HG02588 (cell line): ENCODE results near the gene ARL6IP5.

Source experiments
- ATAC-seq: cut with Tn5 transposase; IDR thresholded peaks from one replicate; pipeline ENCODE4 v1.9.1; 2021; ENCODE audit warnings: mild to moderate bottlenecking, moderate library complexity; ENCODE audit not compliant: unreplicated experiment

The ARL6IP5 gene

DNA sequence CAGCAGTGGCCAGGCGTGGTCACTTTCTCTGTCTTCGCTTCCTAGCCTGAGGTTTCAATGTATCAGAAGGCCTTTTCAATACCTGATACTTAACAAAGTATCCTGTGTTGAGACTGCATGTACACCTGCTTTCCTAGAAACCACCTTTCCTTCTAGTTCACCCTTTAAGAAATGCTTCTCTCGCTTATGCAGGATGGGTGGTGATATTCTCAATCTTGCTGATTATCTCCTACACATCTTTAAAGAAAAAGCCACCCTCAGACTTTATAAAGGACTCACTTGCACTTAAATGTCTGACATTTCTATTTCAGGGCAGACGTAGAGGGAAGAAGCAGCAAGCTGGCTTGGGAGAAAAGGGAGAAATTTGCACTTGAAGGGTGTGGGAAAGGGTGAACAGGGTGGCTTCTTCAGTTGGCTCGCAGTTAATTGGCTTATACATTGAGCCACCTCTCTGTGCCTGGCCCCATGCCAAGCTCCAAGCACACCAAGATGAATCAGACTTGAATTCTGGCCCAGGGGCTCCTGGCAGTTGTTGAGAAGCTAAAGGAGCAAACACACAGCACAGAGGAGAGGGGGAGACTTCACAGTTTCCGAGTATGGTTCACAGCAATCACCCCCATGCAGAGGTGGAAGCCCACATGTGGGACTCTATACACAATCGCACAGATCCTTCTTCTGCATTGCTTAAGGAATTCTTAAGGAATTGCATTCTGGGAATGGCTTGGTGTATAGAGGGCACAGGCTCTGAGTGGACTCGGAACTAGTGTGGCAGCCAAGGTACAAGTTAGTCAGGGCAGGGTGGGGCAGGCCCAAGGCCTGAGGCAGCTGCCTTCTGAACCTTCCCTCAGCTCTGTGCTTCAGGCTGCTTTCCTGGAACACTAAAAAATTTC is 1.3 kb downstream of the ARL6IP5 start:
- no peak for ATAC-seq

DNA sequence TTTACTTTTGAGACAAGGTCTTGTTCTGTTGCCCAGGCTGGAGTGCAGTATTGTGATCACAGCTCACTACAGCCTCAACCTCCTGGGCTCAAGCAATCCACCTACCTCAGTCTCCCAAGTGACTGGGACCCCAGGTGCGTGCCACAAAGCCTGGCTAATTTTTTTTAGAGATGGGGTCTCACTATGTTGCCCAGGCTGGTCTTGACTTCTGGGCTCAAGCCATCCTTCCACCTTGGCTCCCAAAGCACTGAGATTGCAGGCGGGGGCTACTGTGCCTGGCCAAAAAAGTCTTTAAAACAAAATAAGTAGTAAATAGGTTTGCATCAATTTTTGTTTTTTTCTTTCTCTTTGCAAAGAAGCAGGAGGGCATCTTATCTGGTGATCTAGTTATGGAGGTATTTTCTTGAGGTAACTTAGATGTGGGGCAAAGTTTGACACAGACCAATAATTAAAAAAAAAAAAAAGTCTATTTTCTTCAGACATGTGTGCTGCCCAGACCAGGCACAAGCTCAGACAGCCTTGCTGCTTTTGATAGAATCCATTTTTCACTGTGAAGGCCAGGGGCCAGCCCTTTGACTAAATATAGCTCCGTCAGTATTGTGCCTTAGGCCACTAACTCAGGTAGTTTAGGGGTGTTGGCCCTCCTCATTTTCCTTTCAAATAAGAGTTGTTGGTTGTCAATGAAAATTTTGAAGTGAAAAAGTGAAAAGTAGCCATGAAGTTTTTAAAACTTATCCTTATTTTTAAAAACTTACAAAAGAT is 2.5 kb downstream of the ARL6IP5 start:
- ATAC-seq: no peak

- peak; percentile 15 for ATAC-seq
Measured at GRCh38 chr3:69088063-69088462, 3.3 kb downstream of the ARL6IP5 start.

DNA sequence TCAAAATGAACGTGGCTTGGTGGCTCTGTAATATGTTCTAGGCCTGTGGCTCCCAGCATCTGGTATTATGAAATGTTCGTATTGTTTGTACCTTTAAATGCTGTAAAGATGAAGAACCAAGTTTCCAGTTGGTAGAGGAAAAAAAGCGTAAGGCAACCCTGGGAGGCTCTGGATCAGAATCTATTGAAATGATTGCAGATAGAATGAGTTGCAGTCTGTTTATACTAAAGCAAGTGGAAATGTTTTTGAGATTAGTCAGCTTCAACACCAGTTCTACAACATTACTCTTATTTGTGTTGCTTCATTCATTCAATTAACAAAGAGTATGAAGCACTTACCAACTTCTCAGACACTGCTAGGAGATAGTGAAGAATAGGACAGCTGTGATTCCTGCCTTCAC is 5.3 kb downstream of the ARL6IP5 start:
- no peak for ATAC-seq

DNA sequence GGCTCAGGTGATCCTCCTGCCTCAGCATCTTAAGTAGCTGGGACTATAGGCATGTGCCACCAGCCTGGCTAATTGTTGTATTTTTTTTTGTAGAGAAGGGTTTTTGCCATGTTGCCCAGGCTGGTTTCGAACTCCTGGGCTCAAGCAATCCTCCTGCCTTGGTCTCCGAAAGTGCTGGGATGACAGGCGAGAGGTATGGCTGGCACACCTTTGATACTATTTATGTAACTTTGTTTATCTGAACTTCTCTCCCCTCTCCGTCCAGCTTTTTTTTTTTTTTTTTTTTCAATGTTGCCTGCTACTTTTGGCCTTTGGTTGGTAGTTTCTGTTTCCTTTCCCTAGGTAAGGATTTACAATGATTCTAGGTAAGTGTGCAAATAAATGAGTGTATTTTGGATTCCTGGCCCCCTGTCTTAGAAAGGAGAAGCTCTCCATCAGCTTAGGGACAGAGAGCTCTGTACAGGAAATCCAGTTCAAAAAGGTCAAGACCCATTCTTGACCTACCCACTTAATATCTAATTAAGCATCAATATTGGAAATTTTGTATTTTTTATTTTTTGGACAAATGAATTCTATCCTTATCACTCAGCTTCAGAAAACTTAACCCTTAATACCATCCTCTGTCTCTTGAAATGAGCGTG is 6.8 kb downstream of the ARL6IP5 start:
- peak; percentile 1 for ATAC-seq

- peak; percentile 71 for ATAC-seq
Measured at GRCh38 chr3:69092030-69092516, 7.3 kb downstream of the ARL6IP5 start.

GRCh38 chr3:69094467-69095205 is 9.9 kb downstream of the ARL6IP5 start:
- ATAC-seq: no peak

DNA sequence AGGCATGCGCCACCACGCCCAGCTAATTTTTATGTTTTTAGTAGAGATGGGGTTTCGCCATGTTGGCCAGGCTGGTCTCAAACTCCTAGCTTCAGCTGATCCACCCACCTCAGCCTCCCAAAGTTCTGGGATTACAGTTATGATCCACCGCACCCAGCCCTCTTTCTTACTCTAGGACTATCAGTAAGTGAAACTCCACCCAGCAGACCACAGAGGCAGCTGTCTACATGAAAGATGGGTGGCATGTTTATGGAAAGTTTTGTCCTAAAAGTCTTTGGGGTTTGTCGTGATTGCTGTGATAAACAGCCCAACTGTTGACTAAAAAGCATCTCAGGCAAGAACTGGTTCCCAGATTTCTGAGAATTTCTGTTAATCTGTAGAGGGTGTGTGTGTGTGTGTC is 10.9 kb downstream of the ARL6IP5 start:
- ATAC-seq: no peak

GRCh38 chr3:69096299-69096698 is 11.6 kb downstream of the ARL6IP5 start:
- ATAC-seq: no peak

DNA sequence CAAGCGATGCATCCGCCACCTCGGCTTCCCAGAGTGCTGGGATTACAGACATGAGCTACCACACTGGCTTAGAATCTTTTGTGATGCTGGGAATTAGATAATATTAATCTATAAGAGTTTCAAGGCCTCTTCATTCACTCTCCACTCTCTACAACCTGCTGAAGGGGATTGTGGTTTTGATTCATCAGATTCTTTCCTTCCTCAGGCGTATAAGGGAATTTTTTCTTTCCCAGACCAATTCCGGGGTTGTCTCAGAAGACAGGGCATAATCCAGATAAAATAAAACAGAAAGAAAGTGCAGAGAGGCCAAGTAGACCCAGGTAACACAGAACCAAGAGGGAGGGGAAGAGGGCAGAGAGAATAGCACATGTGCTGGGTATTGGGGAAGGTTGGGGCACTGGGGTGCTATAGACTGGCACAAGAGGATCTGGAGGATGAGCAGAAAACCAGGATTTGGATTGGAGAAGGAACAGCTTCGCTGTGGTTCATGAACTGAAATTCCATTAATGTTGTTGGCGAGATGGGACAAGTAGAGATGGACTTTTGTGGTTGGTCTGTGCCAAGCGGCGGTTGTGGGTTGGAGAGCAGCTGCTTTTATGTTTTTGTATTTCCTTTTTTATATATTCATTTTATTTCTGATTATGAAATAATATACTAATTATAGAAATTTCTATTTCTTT is 12.8 kb downstream of the ARL6IP5 start:
- no peak for ATAC-seq

DNA sequence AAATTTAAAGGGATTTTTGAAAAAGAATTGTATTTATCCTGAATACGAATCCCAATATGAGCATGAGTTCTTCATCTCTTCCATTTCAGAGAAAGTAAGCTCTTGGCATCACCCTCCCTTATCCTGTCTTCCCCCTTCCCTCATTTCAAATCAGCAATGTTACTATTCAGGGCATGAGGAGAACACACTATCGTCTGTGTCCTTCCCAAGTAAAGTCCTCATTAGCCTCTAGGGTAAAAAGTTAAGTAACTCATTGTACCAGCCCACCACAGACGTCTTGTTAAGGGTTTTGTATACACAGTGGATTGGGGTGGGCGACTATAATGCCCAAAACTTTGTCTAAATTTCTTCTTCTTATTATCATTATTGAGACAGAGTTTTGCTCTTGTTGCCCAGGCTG is 14.8 kb downstream of the ARL6IP5 start:
- ATAC-seq: no peak

DNA sequence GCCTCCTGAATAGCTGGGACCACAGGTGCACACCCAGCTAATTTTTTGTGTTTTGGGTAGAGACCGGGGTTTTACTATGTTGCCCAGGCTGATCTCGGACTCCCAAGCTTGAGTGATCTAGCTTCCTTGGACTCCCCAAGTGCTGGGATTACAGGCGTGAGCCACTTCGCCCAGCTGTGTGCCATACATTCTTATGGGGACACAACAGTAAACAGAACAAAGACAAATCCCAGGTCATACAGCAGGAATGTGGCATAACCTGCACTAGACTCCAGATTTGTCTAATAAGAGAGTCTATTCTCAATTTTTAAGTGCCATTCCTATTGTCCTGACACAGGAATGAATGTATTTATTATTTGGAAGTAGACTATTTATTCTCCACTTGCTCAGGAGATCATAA is 17.6 kb downstream of the ARL6IP5 start:
- no peak for ATAC-seq

GRCh38 chr3:69103123-69103522 is 18.4 kb downstream of the ARL6IP5 start:
- ATAC-seq: no peak

- no peak for ATAC-seq
Measured at GRCh38 chr3:69104586-69104985, 19.8 kb downstream of the ARL6IP5 start.

DNA sequence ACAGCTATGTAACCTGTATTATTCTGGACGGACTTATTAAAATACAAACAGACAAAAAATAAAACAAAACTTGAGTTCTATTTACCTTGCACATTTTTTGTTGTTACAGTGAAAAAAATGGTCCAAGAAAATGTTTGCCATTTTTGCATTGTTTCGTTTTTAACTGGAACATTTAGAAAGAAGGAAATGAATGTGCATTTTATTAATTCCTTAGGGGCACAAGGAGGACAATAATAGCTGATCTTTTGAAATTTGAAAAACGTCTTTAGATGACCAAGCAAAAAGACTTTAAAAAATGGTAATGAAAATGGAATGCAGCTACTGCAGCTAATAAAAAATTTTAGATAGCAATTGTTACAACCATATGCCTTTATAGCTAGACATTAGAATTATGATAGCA is 20.6 kb downstream of the ARL6IP5 start:
- no peak for ATAC-seq

GRCh38 chr3:69107841-69108240 is 23.1 kb downstream of the ARL6IP5 start:
- ATAC-seq: no peak

DNA sequence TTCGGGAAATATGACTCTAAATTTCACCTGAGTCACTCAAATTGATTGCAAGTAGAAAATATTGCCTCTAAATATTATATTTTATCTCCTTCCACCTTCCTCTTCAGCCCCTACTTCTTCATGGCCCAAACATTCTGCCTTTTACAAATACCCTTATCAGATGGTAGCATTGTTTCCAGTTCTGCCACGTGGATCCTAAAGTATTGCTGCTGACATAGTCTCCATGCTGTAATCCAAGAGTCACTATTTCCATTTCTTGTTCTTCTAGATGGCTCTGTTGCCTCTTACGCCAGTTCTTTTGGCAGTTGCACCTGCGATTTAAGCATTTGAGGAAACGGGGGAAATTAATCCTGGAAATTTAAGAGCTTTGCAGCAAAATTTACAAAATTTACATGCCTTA is 24.1 kb downstream of the ARL6IP5 start:
- ATAC-seq: no peak

- no peak for ATAC-seq
Measured at GRCh38 chr3:69110941-69111546, 26.3 kb downstream of the ARL6IP5 start.

DNA sequence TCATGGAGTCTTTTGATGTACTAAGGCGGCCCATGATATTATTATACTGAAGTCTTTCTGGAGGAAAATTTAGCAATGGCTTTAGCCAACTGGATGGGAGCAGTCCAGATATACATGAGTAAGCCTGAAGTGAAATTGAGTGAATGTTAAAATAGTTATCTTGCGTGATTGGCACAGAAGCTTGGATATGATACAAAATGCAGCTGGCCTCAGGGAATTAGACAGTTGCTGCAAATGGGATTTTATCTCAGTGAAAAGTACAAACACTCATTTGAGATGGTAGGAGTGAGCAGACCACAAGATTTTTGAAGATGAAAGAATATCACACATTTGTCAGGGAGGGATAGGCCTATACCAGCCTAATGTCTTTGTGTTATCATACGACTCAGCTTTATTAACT is 28.8 kb downstream of the ARL6IP5 start:
- ATAC-seq: no peak

GRCh38 chr3:69115731-69116130 is 31.0 kb downstream of the ARL6IP5 start:
- no peak for ATAC-seq
